DOHH2 (cell line): ENCODE results near the gene HOATZ.

ENCODE experiments used
- H3F3A ChIP-seq: fragments of 200-600 bp; sonication (generic), shearing (Covaris generic); 2 replicates; pipeline ENCODE4 v1.6.0; 2016; ENCODE audit warnings: antibody characterized with exemption, mild to moderate bottlenecking; ENCODE audit not compliant: control insufficient read depth, insufficient read depth
- H3K27ac ChIP-seq: fragments of 200-600 bp; sonication (generic); 2 replicates; pipeline ENCODE4 v1.5.1; 2014; ENCODE audit warnings: low read depth, mild to moderate bottlenecking, low read length, moderate library complexity
- H3K27me3 ChIP-seq: fragments of 200-600 bp; sonication (generic); 2 replicates; pipeline ENCODE4 v1.6.1; 2014; ENCODE audit warnings: mild to moderate bottlenecking, low read length, mixed read lengths; ENCODE audit not compliant: control insufficient read depth
- H3K36me3 ChIP-seq: fragments of 200-600 bp; sonication (generic); 2 replicates; pipeline ENCODE4 v1.6.1; 2014; ENCODE audit warnings: mild to moderate bottlenecking, low read length, moderate library complexity, mixed read lengths; ENCODE audit not compliant: control insufficient read depth
- H3K4me1 ChIP-seq: fragments of 200-600 bp; sonication (generic); 2 replicates; pipeline ENCODE4 v1.6.1; 2014; ENCODE audit warnings: mild to moderate bottlenecking, low read length, mixed read lengths; ENCODE audit not compliant: control insufficient read depth
- H3K4me2 ChIP-seq: fragments of 200-600 bp; sonication (generic); 2 replicates; pipeline ENCODE4 v1.6.0; 2014; ENCODE audit warnings: mild to moderate bottlenecking, low read length, moderate library complexity
- H3K4me3 ChIP-seq: fragments of 200-600 bp; sonication (generic); 2 replicates; pipeline ENCODE4 v1.5.1; 2014; ENCODE audit warnings: mild to moderate bottlenecking, low read length, mixed read lengths
- H3K79me2 ChIP-seq: fragments of 200-600 bp; sonication (generic); 2 replicates; pipeline ENCODE4 v1.6.1; 2014; ENCODE audit warnings: mild to moderate bottlenecking, low read length, mixed read lengths; ENCODE audit not compliant: control insufficient read depth
- H3K9me2 ChIP-seq: fragments of 200-600 bp; sonication (generic); replicated peaks from 2 replicates; pipeline ENCODE4 v1.6.1; 2014; ENCODE audit warnings: mild to moderate bottlenecking, low read length, mixed read lengths; ENCODE audit not compliant: control insufficient read depth
- H3K9me3 ChIP-seq: fragments of 200-600 bp; sonication (generic); 2 replicates; pipeline ENCODE4 v1.6.1; 2014; ENCODE audit warnings: antibody characterized with exemption, low read length, mixed read lengths; ENCODE audit not compliant: control insufficient read depth, insufficient read depth
- H4K20me1 ChIP-seq: fragments of 200-600 bp; sonication (generic); 2 replicates; pipeline ENCODE4 v1.6.0; 2014; ENCODE audit warnings: low read depth, mild to moderate bottlenecking, antibody characterized with exemption, low read length, moderate library complexity; ENCODE audit not compliant: control insufficient read depth, insufficient read depth
- EZH2phosphoT487 ChIP-seq: fragments of 200-600 bp; sonication (generic); IDR thresholded peaks from 2 replicates; pipeline ENCODE4 v1.6.1; 2017; ENCODE audit warnings: borderline replicate concordance, mild to moderate bottlenecking, antibody characterized with exemption, low read length, moderate library complexity, mixed read lengths
- TF ChIP-seq, protein P1 (sequence below): fragments of 200-600 bp; sonication (generic); IDR thresholded peaks from one replicate; pipeline ENCODE4 v1.5.1; 2014; ENCODE audit warnings: antibody characterized with exemption, mild to moderate bottlenecking, low read depth, low read length; ENCODE audit not compliant: poor library complexity, severe bottlenecking

The HOATZ gene

GRCh38 chr11:111514216-111515031 is at the start of gene HOATZ:
Gene HOATZ, plus strand, starts transcription at chr11:111514778. Its CDS starts 7 bp downstream, at chr11:111514785.
- Histone ChIP-seq H3K27me3 (peaks cover 12% of the 10 kb centered on the region), H4K20me1 (no peaks in the 10 kb centered on the region), H3K9me3 (no peaks in the 10 kb centered on the region), H3F3A (no peaks in the 10 kb centered on the region), H3K36me3 (no peaks in the 10 kb centered on the region), H3K4me1 (no peaks in the 10 kb centered on the region), H3K79me2 (no peaks in the 10 kb centered on the region), H3K4me3 (no peak within 1 kb of the TSS), H3K27ac (no peak within 1 kb of the TSS), H3K4me2 (no peak within 1 kb of the TSS), H3K9me2 (no peaks in the 10 kb centered on the region)
- no peak for TF ChIP-seq EZH2phosphoT487

- H3K27me3 ChIP-seq: peaks cover 25% of the 10 kb centered on the region
- no peak overlapping the region for H3K27ac ChIP-seq
- H3F3A ChIP-seq: no peaks in the 10 kb centered on the region
- H3K4me2 ChIP-seq: no peak overlapping the region
- no peaks in the 10 kb centered on the region for H3K4me1 ChIP-seq
- no peak for TF ChIP-seq EZH2phosphoT487
- TF ChIP-seq, protein P1, sequence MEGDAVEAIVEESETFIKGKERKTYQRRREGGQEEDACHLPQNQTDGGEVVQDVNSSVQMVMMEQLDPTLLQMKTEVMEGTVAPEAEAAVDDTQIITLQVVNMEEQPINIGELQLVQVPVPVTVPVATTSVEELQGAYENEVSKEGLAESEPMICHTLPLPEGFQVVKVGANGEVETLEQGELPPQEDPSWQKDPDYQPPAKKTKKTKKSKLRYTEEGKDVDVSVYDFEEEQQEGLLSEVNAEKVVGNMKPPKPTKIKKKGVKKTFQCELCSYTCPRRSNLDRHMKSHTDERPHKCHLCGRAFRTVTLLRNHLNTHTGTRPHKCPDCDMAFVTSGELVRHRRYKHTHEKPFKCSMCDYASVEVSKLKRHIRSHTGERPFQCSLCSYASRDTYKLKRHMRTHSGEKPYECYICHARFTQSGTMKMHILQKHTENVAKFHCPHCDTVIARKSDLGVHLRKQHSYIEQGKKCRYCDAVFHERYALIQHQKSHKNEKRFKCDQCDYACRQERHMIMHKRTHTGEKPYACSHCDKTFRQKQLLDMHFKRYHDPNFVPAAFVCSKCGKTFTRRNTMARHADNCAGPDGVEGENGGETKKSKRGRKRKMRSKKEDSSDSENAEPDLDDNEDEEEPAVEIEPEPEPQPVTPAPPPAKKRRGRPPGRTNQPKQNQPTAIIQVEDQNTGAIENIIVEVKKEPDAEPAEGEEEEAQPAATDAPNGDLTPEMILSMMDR: no peak
- no peaks in the 10 kb centered on the region for H3K9me3 ChIP-seq
- no peaks in the 10 kb centered on the region for H3K9me2 ChIP-seq
- H3K36me3 ChIP-seq: no peaks in the 10 kb centered on the region
- H3K79me2 ChIP-seq: no peaks in the 10 kb centered on the region
- H3K4me3 ChIP-seq: no peak overlapping the region
- H4K20me1 ChIP-seq: no peaks in the 10 kb centered on the region
These were observed 49.2 kb upstream of the HOATZ start for GRCh38 chr11:111465400-111465799.

DNA sequence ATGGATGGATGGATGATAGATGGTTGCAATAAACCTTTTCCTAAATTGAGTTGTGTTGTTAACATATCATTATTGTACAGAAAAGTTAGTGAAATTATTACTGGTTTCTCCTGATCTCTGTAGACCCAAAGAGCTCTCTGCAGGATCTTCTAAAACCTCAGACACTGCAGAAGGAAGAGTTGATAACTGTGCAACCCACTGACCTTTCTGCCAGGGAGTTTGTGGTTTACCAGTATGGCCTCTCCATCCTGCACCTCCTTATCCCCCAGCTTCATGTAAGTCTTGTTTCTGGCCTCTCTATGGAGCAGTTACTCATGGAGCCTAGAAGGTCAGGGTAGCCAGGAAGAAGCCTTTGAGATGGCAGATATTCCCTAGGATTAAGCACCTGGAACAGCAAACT is 48.0 kb upstream of the HOATZ start:
- Histone ChIP-seq H3K9me3 (no peaks in the 10 kb centered on the region), H3K4me1 (no peaks in the 10 kb centered on the region), H3K27ac (no peak overlapping the region), H4K20me1 (no peaks in the 10 kb centered on the region), H3K36me3 (no peaks in the 10 kb centered on the region), H3K4me3 (no peak overlapping the region), H3F3A (no peaks in the 10 kb centered on the region), H3K79me2 (no peaks in the 10 kb centered on the region), H3K27me3 (peaks cover 17% of the 10 kb centered on the region), H3K4me2 (no peak overlapping the region), H3K9me2 (no peaks in the 10 kb centered on the region)
- TF ChIP-seq, protein P1: no peak
- TF ChIP-seq EZH2phosphoT487: no peak

DNA sequence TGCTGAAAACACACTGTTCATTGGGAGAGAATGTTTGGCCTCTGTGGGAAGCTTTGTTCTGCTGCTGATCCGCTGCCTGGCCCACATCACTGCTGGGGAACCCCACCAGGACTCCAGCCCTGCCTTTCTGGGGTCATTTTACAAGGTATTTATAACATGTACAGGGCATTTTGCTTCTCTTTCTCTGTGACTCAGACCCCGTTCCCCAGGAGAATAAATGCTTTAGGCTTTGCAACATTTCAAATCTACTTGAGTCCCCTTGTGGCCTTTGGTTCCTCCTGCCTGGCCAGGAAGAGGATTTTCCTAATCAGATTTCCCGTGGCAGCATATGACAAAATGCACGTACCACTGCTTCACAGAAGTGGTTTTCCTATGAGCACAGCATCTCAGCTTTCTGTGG is 45.4 kb upstream of the HOATZ start:
- H3K9me2 ChIP-seq: no peaks in the 10 kb centered on the region
- no peaks in the 10 kb centered on the region for H3K4me1 ChIP-seq
- TF ChIP-seq, protein P1: no peak
- TF ChIP-seq EZH2phosphoT487: no peak

More for the DNA sequence above, 45.4 kb upstream of the HOATZ start:
- 0 out of 2 replicates have a peak, but pooled peaks cover under 1% of the 10 kb centered on the region for H3K9me3 ChIP-seq
- no peaks in the 10 kb centered on the region for H3F3A ChIP-seq
- no peaks in the 10 kb centered on the region for H3K79me2 ChIP-seq
- no peak overlapping the region for H3K4me3 ChIP-seq
- no peaks in the 10 kb centered on the region for H4K20me1 ChIP-seq
- no peak overlapping the region for H3K4me2 ChIP-seq
- H3K27ac ChIP-seq: no peak overlapping the region
- no peaks in the 10 kb centered on the region for H3K36me3 ChIP-seq
- H3K27me3 ChIP-seq: peaks cover 17% of the 10 kb centered on the region
